NB4 (cell line): Measurements from ENCODE around the gene SFXN5.

Experiments
- DNase-seq: peaks from one replicate; pipeline ENCODE4 v3.0.0; 2010; ENCODE audit warnings: low read depth
- H3K4me3 ChIP-seq: one replicate; pipeline ENCODE4 v1.5.1; 2011; ENCODE audit warnings: mild to moderate bottlenecking, low read depth, low read length, moderate library complexity
- CTCF ChIP-seq: IDR thresholded peaks from one replicate; pipeline ENCODE4 v1.5.1; 2012; ENCODE audit warnings: low read depth, low read length
- MAX ChIP-seq: IDR thresholded peaks from 2 replicates; pipeline ENCODE4 v1.6.1; 2011; ENCODE audit warnings: low read depth, low read length
- MYC ChIP-seq: IDR thresholded peaks from 2 replicates; pipeline ENCODE4 v1.6.1; 2011; ENCODE audit warnings: low read depth, low read length
- POLR2A ChIP-seq: IDR thresholded peaks from 2 replicates; pipeline ENCODE4 v1.6.1; 2011; ENCODE audit warnings: mild to moderate bottlenecking; ENCODE audit not compliant: insufficient read length; ENCODE audit errors: extremely low read depth

The SFXN5 gene

GRCh38 chr2:73008766-73009135, 62.8 kb downstream of the SFXN5 start:
- no peak overlapping the region for H3K4me3 ChIP-seq
- TF ChIP-seq CTCF (no peak), MAX (no peak), MYC (no peak), POLR2A (no peak)
- DNase-seq = no peak

GRCh38 chr2:73007991-73008765, 63.3 kb downstream of the SFXN5 start:
- TF ChIP-seq MAX = no peak
- TF ChIP-seq POLR2A = no peak
- TF ChIP-seq MYC = no peak
- no peak for TF ChIP-seq CTCF
- no peak for DNase-seq
- H3K4me3 ChIP-seq = no peak overlapping the region

GRCh38 chr2:73006969-73007710, 64.4 kb downstream of the SFXN5 start:
- no peak for DNase-seq
- TF ChIP-seq MYC (no peak), POLR2A (no peak), MAX (no peak), CTCF (no peak)
- H3K4me3 ChIP-seq = no peak overlapping the region

- no peak overlapping the region for H3K4me3 ChIP-seq
- TF ChIP-seq POLR2A = no peak
- TF ChIP-seq MYC = no peak
- TF ChIP-seq MAX = no peak
- TF ChIP-seq CTCF = no peak
- DNase-seq = no peak
Observed at GRCh38 chr2:73004889-73005596, 66.5 kb downstream of the SFXN5 start.

- no peak overlapping the region for H3K4me3 ChIP-seq
- no peak for DNase-seq
- no peak for TF ChIP-seq MYC
- no peak for TF ChIP-seq POLR2A
- TF ChIP-seq CTCF = no peak
- no peak for TF ChIP-seq MAX
Observed at GRCh38 chr2:73004466-73004865, 67.0 kb downstream of the SFXN5 start.
